ENCODE results near the gene BLNK. TPM values are rescaled to one million over a fixed set of nuclear protein-coding genes. Genes with fewer than 3 reads are reported as not detected.

BLNK gene
- total RNA-seq, 1 donor from 2014 or later: 0.38 TPM

DNA sequence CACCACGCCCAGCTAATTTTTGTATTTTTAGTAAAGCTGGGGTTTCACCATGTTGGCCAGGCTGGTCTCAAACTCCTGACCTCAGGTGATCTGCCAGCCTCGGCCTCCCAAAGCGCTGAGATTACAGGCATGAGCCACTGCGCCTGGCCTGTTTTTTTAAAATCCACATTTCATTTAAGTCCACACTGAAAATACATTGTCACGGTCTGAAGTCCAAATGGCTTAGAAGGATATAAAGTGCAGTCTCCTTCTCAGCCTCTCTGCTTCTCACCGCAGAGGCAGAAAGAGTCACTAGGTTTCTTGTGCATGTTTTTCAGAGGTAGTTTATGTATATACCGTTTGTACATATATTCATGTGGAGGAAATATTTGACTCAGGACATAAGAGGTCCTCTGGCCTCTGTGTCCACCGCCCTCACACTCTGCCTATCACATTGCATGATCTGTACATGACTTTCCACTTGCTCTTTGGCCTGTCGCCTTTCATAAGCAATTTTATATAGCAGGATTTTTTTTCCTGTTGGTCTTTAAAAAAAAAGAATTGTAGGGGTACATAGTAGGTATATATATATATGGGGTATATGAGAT lies 42.9 kb downstream of the BLNK start:
- no peak for DNase-seq (ENCODE audit: low read depth)
- no peak overlapping the region for H3K4me3 ChIP-seq (ENCODE audit: low read depth, low read length)
- no peaks in the 10 kb centered on the region for H3K27me3 ChIP-seq (ENCODE audit: control insufficient read depth, insufficient read depth, low read length)
- no peaks in the 10 kb centered on the region for H3K36me3 ChIP-seq (ENCODE audit: control insufficient read depth, insufficient read depth, low read length)
- TF ChIP-seq CTCF (IDR thresholded peaks at IDR 0.05; ENCODE audit: insufficient read depth, low read length, poor library complexity, severe bottlenecking): no peak

GRCh38 chr10:96227206-96227605 lies 44.2 kb downstream of the BLNK start:
- H3K27me3 ChIP-seq (ENCODE audit: control insufficient read depth, insufficient read depth, low read length): no peaks in the 10 kb centered on the region
- H3K4me3 ChIP-seq (ENCODE audit: low read depth, low read length): no peak overlapping the region
- no peak for DNase-seq (ENCODE audit: low read depth)
- H3K36me3 ChIP-seq (ENCODE audit: control insufficient read depth, insufficient read depth, low read length): no peaks in the 10 kb centered on the region
- no peak for TF ChIP-seq CTCF (IDR thresholded peaks at IDR 0.05; ENCODE audit: insufficient read depth, low read length, poor library complexity, severe bottlenecking)

- Histone ChIP-seq H3K27me3 (ENCODE audit: control insufficient read depth, insufficient read depth, low read length) (no peaks in the 10 kb centered on the region), H3K36me3 (ENCODE audit: control insufficient read depth, insufficient read depth, low read length) (no peaks in the 10 kb centered on the region), H3K4me3 (ENCODE audit: low read depth, low read length) (no peak overlapping the region)
- TF ChIP-seq CTCF (IDR thresholded peaks at IDR 0.05; ENCODE audit: insufficient read depth, low read length, poor library complexity, severe bottlenecking): no peak
- no peak for DNase-seq (ENCODE audit: low read depth)
Measured at GRCh38 chr10:96225119-96225518, 46.2 kb downstream of the BLNK start.

GRCh38 chr10:96222908-96223307 lies 48.5 kb downstream of the BLNK start:
- no peak for TF ChIP-seq CTCF (IDR thresholded peaks at IDR 0.05; ENCODE audit: insufficient read depth, low read length, poor library complexity, severe bottlenecking)
- Histone ChIP-seq H3K4me3 (ENCODE audit: low read depth, low read length) (no peak overlapping the region), H3K27me3 (ENCODE audit: control insufficient read depth, insufficient read depth, low read length) (no peaks in the 10 kb centered on the region), H3K36me3 (ENCODE audit: control insufficient read depth, insufficient read depth, low read length) (no peaks in the 10 kb centered on the region)
- no peak for DNase-seq (ENCODE audit: low read depth)

DNA sequence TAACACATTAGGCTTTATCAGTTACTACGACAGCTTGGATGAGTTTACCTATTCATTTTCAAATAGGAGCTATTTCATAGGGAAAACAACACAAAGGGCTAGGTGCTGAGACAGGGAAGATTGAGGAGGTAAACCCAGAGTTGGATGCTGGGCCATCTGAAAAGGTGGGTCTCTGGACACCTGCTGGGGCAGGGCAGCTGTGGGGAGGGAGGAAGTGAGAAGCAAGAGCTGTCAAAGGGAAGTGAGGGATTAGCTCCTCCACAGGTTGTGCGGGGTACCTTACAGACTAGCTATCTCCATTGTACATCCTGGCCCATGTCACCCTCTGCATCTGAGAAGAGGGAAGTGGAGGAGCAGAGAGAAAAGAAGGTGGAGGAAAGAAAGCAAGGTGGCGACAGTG lies 48.9 kb downstream of the BLNK start:
- Histone ChIP-seq H3K36me3 (ENCODE audit: control insufficient read depth, insufficient read depth, low read length) (no peaks in the 10 kb centered on the region), H3K4me3 (ENCODE audit: low read depth, low read length) (no peak overlapping the region), H3K27me3 (ENCODE audit: control insufficient read depth, insufficient read depth, low read length) (no peaks in the 10 kb centered on the region)
- DNase-seq (ENCODE audit: low read depth): no peak
- TF ChIP-seq CTCF (IDR thresholded peaks at IDR 0.05; ENCODE audit: insufficient read depth, low read length, poor library complexity, severe bottlenecking): no peak

DNA sequence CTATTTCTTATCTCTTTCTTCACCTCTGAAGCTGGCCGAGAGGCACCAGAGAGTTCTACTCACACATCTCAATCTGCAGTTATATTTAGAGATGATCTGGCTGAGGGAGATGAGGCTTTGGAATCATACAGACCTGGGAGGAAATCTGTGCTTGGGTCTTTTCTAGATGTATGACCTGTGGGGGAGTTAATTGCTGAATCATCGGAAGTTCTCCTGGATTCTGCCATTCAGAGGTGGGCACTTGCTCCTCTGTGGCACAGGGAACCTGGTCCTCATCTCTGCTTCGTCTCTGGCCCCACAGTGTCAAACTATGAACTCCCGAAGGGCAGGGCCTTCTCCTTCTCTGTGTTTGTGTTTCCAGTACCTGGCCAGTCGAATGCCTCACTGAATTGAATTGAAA lies 52.5 kb downstream of the BLNK start:
- Histone ChIP-seq H3K27me3 (ENCODE audit: control insufficient read depth, insufficient read depth, low read length) (no peaks in the 10 kb centered on the region), H3K4me3 (ENCODE audit: low read depth, low read length) (no peak overlapping the region), H3K36me3 (ENCODE audit: control insufficient read depth, insufficient read depth, low read length) (no peaks in the 10 kb centered on the region)
- DNase-seq (ENCODE audit: low read depth): no peak
- TF ChIP-seq CTCF (IDR thresholded peaks at IDR 0.05; ENCODE audit: insufficient read depth, low read length, poor library complexity, severe bottlenecking): no peak

All from kidney epithelial cell (primary cell).